NCI-H146 (cell line): ENCODE measurements around the gene NGFR.
"Not testable (repeated sequence)": the region's sequence is repeated elsewhere in the genome, so short reads cannot be mapped to it uniquely, and the experiment has no call there.

Experiments used
- DNase-seq: peaks from one replicate; lab custom pipeline; 2025; lab: John Stamatoyannopoulos, UW

NGFR gene

DNA sequence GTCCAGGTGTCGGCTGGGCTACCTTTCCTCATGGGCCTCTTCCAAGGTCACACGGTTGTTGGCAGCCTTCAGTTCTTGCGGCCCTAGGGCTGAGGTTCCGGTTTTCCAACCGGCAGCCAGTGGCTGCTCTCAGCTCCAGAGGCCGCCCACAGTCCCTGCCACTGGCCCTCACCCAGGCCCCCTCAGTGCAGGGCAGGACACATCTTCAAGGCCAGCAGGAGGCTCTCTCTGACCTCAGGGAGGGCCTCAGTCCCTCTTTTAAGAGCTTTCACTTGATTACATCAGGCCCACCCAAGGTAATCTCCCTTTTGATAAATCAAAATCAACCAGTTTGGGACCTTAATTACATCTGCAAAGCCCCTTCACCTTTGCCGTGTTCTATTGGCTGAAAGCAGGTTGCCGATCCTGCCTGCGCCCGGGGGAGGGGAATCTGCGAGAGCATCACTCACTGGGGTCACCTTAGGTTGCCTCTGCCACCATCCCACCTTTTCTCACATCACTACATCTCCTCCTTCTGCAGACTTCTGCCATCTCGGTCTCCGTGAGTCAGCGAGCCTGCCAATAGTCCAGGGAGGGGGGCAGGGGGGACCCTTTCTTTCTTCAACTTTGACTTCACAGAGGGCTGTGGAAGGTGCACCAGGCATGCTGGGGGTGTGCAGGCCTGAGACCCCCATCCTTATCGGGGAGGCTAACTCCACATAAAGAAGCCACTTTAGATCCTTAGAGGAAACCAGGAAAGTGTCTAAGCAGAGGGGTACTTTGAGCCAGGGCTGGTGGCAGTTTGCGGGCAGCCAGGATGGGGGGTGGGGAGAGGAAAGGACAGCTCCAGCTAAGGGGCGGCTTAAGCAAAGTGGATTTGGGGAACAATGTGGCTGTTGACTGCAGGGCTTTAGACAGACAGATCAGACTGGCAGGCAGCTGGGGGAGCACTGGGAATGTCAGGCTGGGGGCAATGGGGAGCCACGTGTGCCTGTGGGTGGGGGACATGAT, 51.7 kb downstream of the NGFR start:
- no peak for DNase-seq

DNA sequence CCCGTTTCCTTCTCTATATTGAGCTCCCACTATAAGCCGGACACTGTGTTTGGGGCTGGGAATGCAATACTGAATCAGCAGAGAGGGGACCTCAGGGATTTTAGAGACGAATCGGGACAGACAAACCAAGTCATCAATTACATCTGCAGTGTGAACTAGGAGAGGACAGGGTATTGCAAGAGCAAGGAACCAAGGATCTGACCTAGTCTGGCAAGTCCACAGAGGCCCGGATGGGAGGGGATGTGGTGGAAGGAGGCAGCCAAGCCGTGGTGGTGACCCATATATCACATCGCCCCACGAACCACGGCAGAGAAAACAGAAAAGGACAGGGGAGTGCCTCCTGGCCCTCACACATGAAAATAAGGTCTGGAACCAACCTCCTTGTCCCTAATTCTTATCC, 52.5 kb downstream of the NGFR start:
- no peak for DNase-seq

DNA sequence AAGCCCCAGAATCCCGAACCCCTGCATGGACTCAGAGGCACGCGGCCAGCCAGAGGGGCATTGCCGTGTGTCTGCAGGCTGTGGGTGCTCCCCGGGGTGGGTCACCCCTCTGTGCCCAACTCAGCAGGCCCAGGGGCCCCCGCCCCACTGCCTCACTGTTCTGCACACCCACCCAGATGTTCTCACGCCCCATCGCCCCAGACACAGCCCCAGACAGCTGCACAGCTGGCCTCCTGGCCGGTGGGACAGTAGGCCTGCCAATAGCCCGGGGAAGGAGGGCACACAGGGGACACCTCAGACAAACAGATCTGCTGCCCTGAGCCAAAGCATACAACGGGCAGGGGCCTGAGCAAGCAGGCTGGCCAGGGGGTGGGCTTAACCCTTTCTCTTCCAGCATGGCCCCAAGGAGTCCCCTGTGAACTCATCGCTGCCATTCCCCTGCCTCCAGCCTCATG, 53.0 kb downstream of the NGFR start:
- no peak for DNase-seq

DNA sequence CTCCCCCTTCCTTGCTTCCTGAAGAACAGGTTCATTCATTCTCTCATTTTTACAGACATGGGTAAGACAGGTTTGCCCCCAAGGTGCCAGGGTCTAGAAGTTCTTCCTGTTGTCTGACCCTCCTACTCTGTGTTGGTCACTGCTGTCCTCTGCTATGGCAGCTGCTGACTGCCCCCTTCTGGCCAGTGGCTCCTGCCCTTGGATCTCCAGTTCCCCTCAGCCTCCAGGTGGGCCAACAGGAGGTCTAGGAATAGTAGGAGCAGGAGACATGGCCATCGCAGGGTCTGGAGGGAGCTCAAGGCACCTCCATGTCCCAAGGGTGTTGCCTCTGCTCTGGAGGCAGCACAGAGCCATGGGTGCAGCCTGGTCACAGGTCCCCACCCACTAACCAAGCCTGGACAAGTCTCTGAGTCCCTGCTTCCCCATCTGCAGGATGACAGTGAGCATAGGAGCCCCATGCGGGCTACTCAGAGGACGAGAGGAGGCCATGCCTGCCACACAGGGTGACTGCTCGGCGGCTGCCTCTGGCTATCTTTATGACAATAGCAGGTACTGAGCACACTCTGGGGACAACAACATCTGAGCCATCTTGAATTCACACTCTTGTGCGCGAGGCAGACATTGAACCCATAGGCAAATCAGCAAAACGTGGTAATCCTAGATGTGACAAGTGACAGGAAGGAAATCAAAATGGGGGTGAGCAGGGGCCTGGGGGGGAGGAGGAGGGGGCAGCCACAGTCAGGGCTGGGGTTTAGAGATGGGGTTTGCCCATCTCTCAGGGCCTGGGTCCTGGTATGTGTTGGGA, 53.6 kb downstream of the NGFR start:
- DNase-seq = peak; percentile 16

DNA sequence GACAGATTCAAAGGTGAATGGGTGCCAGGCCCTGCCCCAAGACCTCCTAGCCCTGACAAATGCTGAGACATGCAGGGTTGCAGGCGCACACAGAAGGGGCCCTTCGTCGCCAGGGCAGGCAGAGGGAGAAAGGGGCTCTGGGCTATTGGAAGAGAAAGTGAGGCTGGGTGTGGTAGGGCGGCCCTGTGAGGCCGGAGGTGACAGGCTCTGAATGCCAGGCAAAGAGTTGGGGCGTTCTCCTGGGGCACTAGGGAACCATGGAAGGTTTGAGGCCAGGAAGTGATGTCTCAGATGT, 54.2 kb downstream of the NGFR start:
- DNase-seq = no peak

DNA sequence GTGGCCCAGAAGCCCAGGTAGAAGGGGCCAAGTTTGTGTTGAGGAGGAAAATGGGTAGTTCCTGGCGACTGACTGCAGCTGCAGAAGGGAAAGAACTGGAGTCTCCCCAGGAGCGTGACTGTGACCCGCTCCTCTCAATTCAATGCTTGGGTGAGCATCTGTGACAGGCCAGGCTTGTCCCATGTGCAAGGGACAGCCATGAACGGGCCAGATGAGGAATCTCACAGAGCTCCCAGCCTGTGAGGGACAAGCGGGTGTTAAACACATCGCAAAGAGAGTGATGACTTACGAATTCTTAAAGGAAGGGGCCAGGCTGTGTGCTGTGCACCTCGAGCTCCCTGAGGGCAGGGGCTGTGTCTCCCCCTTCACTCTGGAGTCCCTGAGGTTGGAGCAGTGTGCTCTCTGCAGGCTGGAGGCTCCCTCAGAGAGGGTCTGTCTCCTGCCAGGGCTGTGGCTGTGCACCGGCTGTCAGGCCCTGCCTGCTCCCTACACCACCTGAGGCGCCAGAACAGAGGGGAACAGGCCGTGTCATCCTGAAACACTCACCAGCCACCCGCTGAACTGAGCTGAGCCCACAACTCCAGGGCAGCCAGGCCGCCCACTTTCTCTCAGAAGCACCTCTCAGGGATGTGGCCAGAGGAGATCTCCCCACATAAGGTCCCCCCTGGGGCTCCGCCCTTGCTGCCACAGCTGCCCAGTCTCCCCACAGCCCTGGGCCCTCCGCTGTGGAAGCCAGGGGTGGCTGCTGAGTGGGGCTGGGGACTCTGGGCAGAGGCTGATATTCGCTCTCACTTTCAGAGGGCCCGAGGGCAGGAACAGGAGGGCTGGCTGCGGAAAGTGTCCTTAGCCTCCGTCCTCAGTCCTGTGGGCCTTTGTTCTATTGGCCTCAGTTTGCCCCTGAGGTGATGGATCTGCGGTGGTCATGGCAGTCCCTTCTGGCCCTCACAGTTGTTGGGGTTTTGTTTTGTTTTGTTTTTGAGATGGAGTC, 54.9 kb downstream of the NGFR start:
- DNase-seq = no peak

DNA sequence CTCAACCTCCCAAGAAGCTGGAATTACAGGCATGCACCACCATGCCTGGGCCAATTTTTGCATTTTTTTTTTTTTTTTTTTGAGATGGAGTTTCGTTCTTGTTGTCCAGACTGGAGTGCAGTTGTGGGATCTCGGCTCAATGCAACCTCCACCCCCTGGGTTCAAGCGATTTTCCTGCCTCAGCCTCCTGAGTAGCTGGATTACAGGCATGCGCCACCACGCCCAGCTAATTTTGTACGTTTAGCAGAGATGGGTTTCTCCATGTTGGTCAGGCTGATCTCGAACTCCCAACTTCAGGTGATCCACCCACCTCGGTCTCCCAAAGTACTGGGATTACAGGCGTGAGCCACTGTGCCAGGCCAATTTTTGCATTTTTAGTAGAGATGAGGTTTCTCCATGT, 55.7 kb downstream of the NGFR start:
- DNase-seq = not testable (repeated sequence)

DNA sequence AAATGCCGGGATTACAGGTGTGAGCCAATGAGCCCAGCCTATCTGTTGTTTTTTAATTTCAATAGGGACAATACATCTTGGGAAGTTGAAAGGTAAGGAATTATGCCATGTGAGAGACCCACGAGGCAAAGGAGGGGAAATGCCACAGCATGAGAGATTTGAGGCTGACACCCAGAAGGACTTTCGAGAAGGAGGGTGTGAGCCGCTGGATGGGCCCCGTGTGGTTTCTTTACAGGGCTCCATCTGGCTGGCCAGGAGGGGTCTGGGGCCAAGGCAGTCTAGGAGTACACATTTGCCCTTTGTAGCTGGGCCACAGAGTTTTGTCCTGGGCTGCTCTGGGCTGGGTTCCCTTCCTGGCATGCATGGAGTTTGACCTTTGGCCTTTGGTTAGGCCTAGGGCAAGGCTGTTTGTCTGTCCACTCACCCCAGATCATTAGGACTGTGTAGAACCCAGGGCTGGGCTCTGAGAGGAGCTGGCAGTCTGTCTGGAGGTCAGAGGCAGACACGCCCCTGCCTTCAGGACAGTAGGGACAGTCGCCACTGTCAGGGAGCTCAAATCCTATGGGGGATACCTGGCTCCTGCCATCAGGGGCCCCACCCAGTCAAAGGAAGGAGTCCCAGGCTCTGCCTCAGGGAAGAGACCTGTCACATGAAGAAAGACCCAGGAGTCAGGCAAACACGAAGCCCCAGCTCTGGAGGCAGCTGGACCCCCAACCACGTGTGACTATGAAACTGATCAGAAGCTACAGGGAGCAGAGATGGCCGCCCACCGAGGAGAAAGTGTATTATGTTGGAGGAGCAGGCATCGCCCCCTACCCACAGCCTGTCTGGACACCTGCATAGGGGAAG, 56.4 kb downstream of the NGFR start:
- DNase-seq = no peak

DNA sequence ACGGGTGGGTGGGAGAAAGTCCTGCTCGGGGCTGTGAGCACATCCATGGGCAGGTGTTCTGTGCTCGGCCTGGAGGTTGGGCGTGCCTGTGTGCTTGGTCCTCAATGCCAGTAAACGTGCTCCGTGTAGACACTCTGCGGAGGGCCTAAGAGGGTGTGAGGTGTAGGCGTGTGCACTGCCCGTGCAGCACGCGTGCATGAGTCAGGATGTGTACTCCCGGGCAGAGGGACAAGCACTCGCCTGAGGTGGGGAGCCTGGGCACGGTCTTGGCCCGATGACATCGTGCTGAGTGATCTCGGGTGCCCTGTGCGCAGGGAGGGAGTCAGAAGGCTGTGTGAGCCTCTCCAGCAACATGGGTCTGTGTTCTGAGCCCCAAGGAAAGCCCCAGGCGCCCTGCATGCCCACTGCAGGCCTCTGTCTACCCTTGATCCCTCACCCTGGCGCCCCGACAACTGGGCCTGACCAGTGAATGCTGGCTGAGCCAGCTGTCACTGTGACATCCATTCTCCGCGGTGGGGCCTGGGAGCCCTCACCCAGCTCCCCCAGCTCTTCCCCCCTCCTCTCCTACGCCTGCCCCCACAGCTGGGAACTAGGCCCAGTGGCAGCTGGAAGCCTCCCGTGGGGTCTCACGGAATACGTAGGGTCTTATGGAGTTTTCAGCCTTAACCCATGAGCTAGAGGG, 57.1 kb downstream of the NGFR start:
- DNase-seq = no peak

DNA sequence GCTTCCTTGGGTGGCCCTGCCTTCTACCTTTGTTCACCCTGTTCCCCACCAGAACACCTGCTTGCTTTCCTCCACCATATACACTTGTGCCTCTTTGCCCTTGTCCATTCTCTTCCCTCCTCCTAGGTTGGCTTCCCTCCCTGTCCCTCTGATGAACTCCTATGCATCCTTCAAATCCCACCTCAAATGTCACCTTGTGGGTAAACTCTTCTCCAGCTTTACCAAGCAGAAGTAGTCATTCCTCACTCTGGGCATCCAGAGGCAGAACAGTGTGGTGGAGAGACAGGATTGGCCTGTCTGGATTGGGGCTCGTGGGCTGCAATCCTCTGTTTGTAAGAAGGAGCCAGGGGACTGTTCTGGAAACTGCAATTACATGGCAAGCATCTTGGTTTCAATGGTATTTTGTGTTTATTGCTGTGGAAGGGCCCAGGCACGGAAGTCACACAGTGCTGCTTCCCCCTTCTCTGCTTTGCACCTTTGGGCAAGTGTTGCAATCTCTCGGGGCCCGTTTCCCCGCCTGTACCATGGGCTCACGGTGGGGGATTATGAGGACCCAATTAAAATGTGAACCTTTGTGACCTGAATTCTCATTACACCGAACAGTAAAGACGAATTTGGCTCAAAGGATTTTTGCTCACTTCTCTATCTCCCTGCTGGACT, 58.7 kb downstream of the NGFR start:
- no peak for DNase-seq

DNA sequence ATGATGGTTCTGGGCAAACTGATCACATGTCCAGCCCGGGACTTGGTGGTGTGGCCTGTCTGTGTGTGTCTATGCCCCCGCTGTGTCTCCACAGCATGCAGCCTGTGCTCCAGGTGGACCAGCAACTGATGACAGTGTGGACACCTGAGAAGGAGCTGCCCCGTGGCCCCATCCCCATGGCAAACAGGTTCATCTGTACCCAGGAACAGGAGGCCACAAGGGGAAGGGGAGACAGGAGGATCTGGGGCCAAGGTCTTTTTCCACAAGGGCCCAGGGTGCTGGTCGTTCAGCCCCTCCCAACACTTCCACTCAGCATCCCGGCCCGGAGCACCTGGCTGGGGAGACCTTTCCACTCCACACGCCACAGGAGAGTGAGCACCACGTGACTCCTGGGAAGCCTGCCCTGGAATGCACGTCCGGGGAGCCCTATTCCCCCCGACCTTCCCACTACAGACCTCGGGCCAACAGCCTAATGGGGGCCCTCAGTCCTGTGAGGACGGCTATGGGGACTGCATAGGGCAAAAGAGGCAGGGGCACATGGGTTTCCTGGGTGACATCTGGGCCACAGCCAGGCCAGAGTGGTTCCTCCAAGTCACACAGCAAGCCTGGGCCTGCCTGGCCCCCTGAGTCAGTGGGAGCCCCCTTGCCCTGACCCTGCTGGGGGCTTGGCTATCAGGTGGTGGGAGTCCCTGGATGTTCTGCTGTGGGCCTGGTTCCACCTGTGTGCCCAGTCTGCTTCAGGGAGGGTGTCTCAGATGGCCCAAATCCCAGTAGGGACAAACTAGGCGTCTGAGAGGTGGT, 59.8 kb downstream of the NGFR start:
- DNase-seq = no peak

DNA sequence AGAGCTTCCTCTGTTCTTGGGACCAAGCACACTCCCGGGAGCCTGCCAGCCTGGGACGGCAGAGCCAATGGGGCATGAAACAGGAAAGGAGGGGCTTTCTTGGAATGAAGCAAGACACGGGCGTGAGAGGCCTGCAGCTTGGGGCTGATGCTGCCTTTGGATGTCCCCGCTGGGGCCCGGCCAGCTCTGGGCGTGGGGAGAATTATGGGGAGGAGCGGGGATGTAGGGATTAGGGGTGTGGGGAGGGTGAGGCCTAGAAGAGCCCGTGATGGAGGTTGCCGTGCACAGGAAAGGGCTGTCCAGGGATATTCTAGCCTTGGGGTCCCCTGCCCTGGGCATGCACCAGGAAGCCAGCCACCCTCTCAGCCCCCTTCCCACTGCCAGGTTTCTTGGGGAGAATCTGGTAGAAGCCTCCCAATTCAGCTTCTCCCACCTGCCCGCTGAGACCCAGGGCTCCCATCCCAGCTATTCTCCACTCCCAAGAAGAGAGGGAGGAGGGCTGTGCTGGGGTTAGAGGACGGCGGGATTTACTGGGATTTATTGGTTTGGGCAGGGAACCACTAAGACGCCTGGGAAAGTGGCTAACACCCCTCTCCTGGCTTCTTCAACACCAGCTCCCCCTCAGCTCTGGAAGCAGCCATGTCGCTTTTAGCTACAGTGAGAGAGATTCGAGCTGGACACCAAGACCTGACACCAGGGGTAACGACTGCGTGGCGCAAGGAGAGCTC, 60.6 kb downstream of the NGFR start:
- DNase-seq = no peak

DNA sequence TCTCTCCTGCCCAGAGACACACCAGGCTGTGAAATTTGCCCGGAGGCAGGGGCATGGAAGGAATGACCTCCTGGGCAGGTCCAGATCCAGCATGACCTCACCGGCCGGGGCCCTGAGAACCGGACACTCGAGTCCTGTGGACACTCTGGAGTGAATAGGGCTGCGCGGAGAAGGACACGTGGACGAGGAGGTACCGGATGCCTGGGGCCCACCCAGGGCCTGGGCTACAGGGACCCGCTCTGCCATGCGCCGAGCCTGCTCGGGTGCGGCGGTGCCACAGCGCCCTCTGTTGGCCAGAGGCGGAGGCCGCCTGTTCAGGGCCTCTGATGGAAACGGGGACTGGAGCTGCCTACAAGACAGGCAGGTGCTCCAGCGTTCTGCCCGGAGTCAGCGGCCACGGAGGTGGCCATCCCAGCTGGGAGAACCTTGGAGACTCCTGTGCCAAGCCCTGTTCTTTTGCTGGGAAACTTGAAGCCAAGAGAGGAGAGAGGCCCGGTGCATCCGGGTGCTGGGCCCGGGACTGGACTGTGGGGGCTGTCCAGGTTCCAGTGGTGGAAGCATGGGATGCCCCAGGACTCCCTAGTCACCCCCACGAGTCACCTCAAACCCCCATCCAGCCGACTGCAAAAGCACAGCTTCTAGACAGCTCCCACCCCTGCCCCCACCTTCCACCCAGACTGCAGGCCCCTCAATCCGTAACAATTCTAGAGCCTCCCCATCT, 61.3 kb downstream of the NGFR start:
- peak; percentile 69 for DNase-seq

DNA sequence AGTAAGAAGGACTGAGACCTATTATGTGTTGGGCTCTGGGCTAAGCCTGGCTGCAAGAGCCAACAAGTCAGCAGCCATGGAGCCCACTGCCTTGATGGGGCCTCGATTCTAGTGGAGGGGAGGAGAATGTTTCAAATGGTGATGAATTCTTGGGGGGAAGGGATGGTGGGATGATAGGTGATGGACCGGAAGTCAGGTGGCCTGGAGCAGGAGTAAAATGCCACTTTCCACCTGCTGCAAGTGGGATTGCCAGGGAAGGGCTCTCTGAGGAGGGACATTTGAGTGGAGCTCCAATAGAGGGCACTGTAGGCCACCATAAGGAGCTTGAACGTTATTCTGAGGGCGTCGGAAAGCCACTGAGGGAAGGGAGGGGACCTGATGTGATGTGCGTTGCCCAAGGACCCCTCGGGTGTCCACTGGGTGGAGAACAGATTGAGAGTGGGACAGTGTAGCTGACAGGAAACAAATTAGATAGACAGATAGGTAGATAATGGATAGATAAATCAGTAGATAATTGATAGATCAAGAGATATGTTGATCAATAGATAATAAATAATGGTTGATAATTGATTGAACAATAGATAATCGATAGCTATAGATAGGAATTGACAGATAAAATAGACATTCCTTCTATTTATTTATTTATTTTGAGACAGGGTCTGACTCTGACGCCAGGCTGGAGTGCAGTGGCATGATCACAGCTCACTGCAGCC, 62.4 kb downstream of the NGFR start:
- peak; percentile 57 for DNase-seq
